ENCODE data around the gene TTC34.

Gene TTC34

GRCh38 chr1:2808831-2809605 lies 7.5 kb upstream of the TTC34 start:
- Histone ChIP-seq H3K4me2 (ENCODE audit: low read depth, low read length, poor library complexity, severe bottlenecking) (no peak overlapping the region), H3K27me3 (ENCODE audit: insufficient read depth, low read length, poor library complexity, severe bottlenecking) (no peaks in the 10 kb centered on the region), H3K9me3 (ENCODE audit: insufficient read depth, low read depth, low read length) (no peaks in the 10 kb centered on the region)

GRCh38 chr1:2808386-2808705 lies 6.9 kb upstream of the TTC34 start:
- Histone ChIP-seq H3K79me2 (ENCODE audit: insufficient read depth, low read length) (no peaks in the 10 kb centered on the region), H3K9me3 (ENCODE audit: insufficient read depth, low read depth, low read length) (no peaks in the 10 kb centered on the region), H3F3A (ENCODE audit: low read depth) (no peaks in the 10 kb centered on the region), H4K20me1 (ENCODE audit: insufficient read depth, low read length, poor library complexity, severe bottlenecking) (no peaks in the 10 kb centered on the region), H2AFZ (ENCODE audit: low read length) (no peak overlapping the region), H3K9me2 (replicated peaks; ENCODE audit: low read depth, low read length) (no peaks in the 10 kb centered on the region), H3K4me1 (ENCODE audit: insufficient read depth, low read length, poor library complexity, severe bottlenecking) (no peaks in the 10 kb centered on the region), H3K4me2 (ENCODE audit: low read depth, low read length, poor library complexity, severe bottlenecking) (no peak overlapping the region), H3K9ac (ENCODE audit: low read depth, low read length, poor library complexity, severe bottlenecking) (no peak overlapping the region), H3K27me3 (ENCODE audit: insufficient read depth, low read length, poor library complexity, severe bottlenecking) (no peaks in the 10 kb centered on the region), H3K36me3 (ENCODE audit: insufficient read depth, low read length) (no peaks in the 10 kb centered on the region), H3K4me3 (ENCODE audit: low read length, poor library complexity, severe bottlenecking) (no peak overlapping the region)
- TF ChIP-seq CTCF (conservative IDR thresholded peaks at IDR 0.05; ENCODE audit: low read length), result no peak

More at GRCh38 chr1:2808831-2809605, 7.5 kb upstream of the TTC34 start:
- Histone ChIP-seq H2AFZ (ENCODE audit: low read length) (no peak overlapping the region), H3K9me2 (replicated peaks; ENCODE audit: low read depth, low read length) (no peaks in the 10 kb centered on the region), H3K9ac (ENCODE audit: low read depth, low read length, poor library complexity, severe bottlenecking) (no peak overlapping the region), H4K20me1 (ENCODE audit: insufficient read depth, low read length, poor library complexity, severe bottlenecking) (no peaks in the 10 kb centered on the region), H3F3A (ENCODE audit: low read depth) (no peaks in the 10 kb centered on the region), H3K4me3 (ENCODE audit: low read length, poor library complexity, severe bottlenecking) (no peak overlapping the region), H3K36me3 (ENCODE audit: insufficient read depth, low read length) (no peaks in the 10 kb centered on the region), H3K79me2 (ENCODE audit: insufficient read depth, low read length) (no peaks in the 10 kb centered on the region), H3K4me1 (ENCODE audit: insufficient read depth, low read length, poor library complexity, severe bottlenecking) (no peaks in the 10 kb centered on the region)
- TF ChIP-seq CTCF (conservative IDR thresholded peaks at IDR 0.05; ENCODE audit: low read length), result no peak
- no peak for TF ChIP-seq EZH2phosphoT487 (IDR thresholded peaks at IDR 0.05; ENCODE audit: borderline replicate concordance)

- Histone ChIP-seq H3K9me3 (ENCODE audit: insufficient read depth, low read depth, low read length) (no peaks in the 10 kb centered on the region), H3K36me3 (ENCODE audit: insufficient read depth, low read length) (no peaks in the 10 kb centered on the region), H3K4me1 (ENCODE audit: insufficient read depth, low read length, poor library complexity, severe bottlenecking) (no peaks in the 10 kb centered on the region), H3K79me2 (ENCODE audit: insufficient read depth, low read length) (no peaks in the 10 kb centered on the region), H3K9me2 (replicated peaks; ENCODE audit: low read depth, low read length) (no peaks in the 10 kb centered on the region), H2AFZ (ENCODE audit: low read length) (no peak overlapping the region), H3K4me2 (ENCODE audit: low read depth, low read length, poor library complexity, severe bottlenecking) (no peak overlapping the region), H3K4me3 (ENCODE audit: low read length, poor library complexity, severe bottlenecking) (no peak overlapping the region), H4K20me1 (ENCODE audit: insufficient read depth, low read length, poor library complexity, severe bottlenecking) (no peaks in the 10 kb centered on the region), H3K27me3 (ENCODE audit: insufficient read depth, low read length, poor library complexity, severe bottlenecking) (no peaks in the 10 kb centered on the region), H3F3A (ENCODE audit: low read depth) (no peaks in the 10 kb centered on the region), H3K9ac (ENCODE audit: low read depth, low read length, poor library complexity, severe bottlenecking) (no peak overlapping the region)
- TF ChIP-seq CTCF (conservative IDR thresholded peaks at IDR 0.05; ENCODE audit: low read length), result no peak
- TF ChIP-seq EZH2phosphoT487 (IDR thresholded peaks at IDR 0.05; ENCODE audit: borderline replicate concordance), result no peak
These were observed 6.3 kb upstream of the TTC34 start for GRCh38 chr1:2807678-2808385.

All from Loucy (cell line).